Mammary epithelial cell (primary cell): ENCODE measurements around the gene HKDC1.
"Not testable (repeated sequence)": the region's sequence is repeated elsewhere in the genome, so short reads cannot be mapped to it uniquely, and the experiment has no call there.

Source experiments
- CTCF ChIP-seq, 2 donors: IDR thresholded peaks in 1 of 2; conservative IDR thresholded peaks in 1 of 2; 2 replicates each; pipeline ENCODE4 v1.5.1; 2011 to 2012; ENCODE audit warnings: inconsistent platforms in 2 of 2, low read length in 2 of 2, mild to moderate bottlenecking in 2 of 2, control low read depth in 1 of 2, low read depth in 1 of 2; ENCODE audit not compliant: insufficient read depth in 1 of 2; ENCODE audit errors: extremely low read depth in 1 of 2
- EZH2 ChIP-seq: IDR thresholded peaks from 2 replicates; pipeline ENCODE4 v1.6.1; 2012; ENCODE audit warnings: low read length, inconsistent platforms, borderline replicate concordance

DNA sequence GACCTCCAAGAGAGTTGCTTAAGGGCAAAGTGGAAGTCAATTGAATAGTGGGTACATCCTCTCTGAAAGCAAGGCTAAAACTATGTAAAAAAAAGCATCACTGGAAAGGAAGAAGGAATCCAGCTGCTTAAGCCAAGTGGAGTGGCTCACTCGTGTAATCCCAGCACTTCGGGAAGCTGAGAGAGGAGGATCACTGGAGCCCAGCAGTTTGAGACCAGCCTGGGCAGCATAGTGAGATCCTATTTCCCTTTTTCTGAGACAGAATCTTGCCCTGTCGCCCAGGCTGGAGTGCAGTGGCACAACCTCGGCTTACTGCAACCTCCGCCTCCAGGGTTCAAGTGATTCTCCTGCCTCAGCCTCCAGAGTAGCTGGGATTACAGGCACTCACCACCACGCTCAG is 64.3 kb downstream of the HKDC1 start:
- TF ChIP-seq CTCF (conservative IDR thresholded peaks at IDR 0.05 in 1 of 2, IDR thresholded peaks at IDR 0.05 in 1 of 2; ENCODE audit: extremely low read depth in 1 of 2, insufficient read depth in 1 of 2, low read depth in 1 of 2, low read length in 2 of 2); EZH2: not testable (repeated sequence)
